HCT116 (cell line): ENCODE results near the gene GYPA. TPM values are rescaled to one million over a fixed set of nuclear protein-coding genes. Genes with fewer than 3 reads are reported as not detected.
"Not testable (repeated sequence)": the region's sequence is repeated elsewhere in the genome, so short reads cannot be mapped to it uniquely, and the experiment has no call there.

Source experiments
- ATAC-seq: fragments of 200-7000 bp; cut with Tn5 transposase; 2 replicates; pipeline ENCODE4 v1.9.1; 2020; ENCODE audit warnings: mild to moderate bottlenecking, moderate library complexity
- BruUV-seq: library from RNA; stranded (reverse); fragments of 400-500 nt; replicated peaks from 2 replicates; lab custom pipeline; 2021; lab: Mats Ljungman, UMichigan
- CTCF ChIA-PET: fragments of 300-600 bp; sonication (Branson Sonifier 250); formaldehyde crosslinking; loops from one replicate; lab custom pipeline; 2021; ENCODE audit warnings: antibody characterized with exemption; lab: Charles Lee
- POLR2A ChIA-PET: fragments of 300-600, 350-600 bp; sonication (Branson Sonifier 250); formaldehyde crosslinking; loops from one replicate; lab custom pipeline; 2021; ENCODE audit warnings: antibody characterized with exemption; lab: Charles Lee
- RAD21 ChIA-PET, 2 experiments: fragments of 300-600 bp; sonication (Branson Sonifier 250); formaldehyde crosslinking; loops; one replicate each; lab custom pipeline; 2023; ENCODE audit warnings: low total read pairs in 2 of 2; ENCODE audit not compliant: uncharacterized antibody in 2 of 2, unreplicated experiment in 2 of 2, low non-redundant PET in 1 of 2; lab: Charles Lee
- DNase-seq: peaks from one replicate; pipeline ENCODE4 v3.0.0-alpha.2; 2010; ENCODE audit warnings: low read depth, low spot score
- H2AFZ ChIP-seq: fragments of 200-600 bp; shearing (Covaris generic), sonication (generic); 2 replicates; pipeline ENCODE4 v1.6.1; 2017; ENCODE audit warnings: low read depth, mixed run types, mixed read lengths, antibody characterized with exemption, low read length; ENCODE audit not compliant: poor library complexity, severe bottlenecking
- H3K27ac ChIP-seq: 2 replicates; pipeline ENCODE4 v1.5.1; 2012; ENCODE audit warnings: low read depth, low read length
- H3K27me3 ChIP-seq: fragments of 200-600 bp; sonication (generic); 2 replicates; pipeline ENCODE4 v1.6.1; 2016; ENCODE audit warnings: mixed run types, low read length, mixed read lengths; ENCODE audit not compliant: insufficient read depth
- H3K36me3 ChIP-seq, 2 experiments: fragments of 200-500 bp in 1 of 2; fragments of 200-600 bp in 1 of 2; sonication (Bioruptor generic) in 1 of 2; sonication (generic) in 1 of 2; 2 replicates each; pipeline versions ENCODE4 v1.5.1 to v1.6.1; 2014 to 2016; ENCODE audit warnings: low read length in 2 of 2, inconsistent platforms in 1 of 2, mixed read lengths in 1 of 2, mixed run types in 1 of 2; ENCODE audit not compliant: insufficient read depth in 2 of 2, control insufficient read depth in 1 of 2
- H3K4me1 ChIP-seq, 2 experiments: fragments of 200-600 bp in 1 of 2; sonication (generic) in 1 of 2; 2 replicates each; pipeline versions ENCODE4 v1.5.1 to v1.6.1; 2012 to 2017; ENCODE audit warnings: low read length in 2 of 2, inconsistent platforms in 1 of 2, mild to moderate bottlenecking in 1 of 2, mixed read lengths in 1 of 2, mixed run types in 1 of 2, moderate library complexity in 1 of 2; ENCODE audit not compliant: insufficient read depth in 2 of 2, control insufficient read depth in 1 of 2
- H3K4me2 ChIP-seq: fragments of 200-600 bp; sonication (generic); 2 replicates; pipeline ENCODE4 v1.6.1; 2017; ENCODE audit warnings: mixed run types, low read length, mixed read lengths
- H3K4me3 ChIP-seq, 2 experiments: fragments of 200-600 bp in 1 of 2; sonication (generic) in 1 of 2; replicated peaks in 1 of 2; 2 replicates each; pipeline ENCODE4 v1.5.1; 2011 to 2016; ENCODE audit warnings: low read length in 2 of 2, control low read depth in 1 of 2, low read depth in 1 of 2, mild to moderate bottlenecking in 1 of 2, mixed read lengths in 1 of 2, mixed run types in 1 of 2
- H3K79me2 ChIP-seq: fragments of 200-600 bp; sonication (generic); 2 replicates; pipeline ENCODE4 v1.6.1; 2017; ENCODE audit warnings: mild to moderate bottlenecking, mixed run types, low read length, moderate library complexity, mixed read lengths; ENCODE audit not compliant: insufficient read depth
- H3K9ac ChIP-seq: fragments of 200-600 bp; sonication (generic); 2 replicates; pipeline ENCODE4 v1.6.1; 2016; ENCODE audit warnings: low read length, mixed read lengths
- H3K9me2 ChIP-seq: fragments of 200-600 bp; sonication (generic), shearing (Covaris generic); 2 replicates; pipeline ENCODE4 v1.6.1; 2017; ENCODE audit warnings: mixed run types, mild to moderate bottlenecking, moderate library complexity; ENCODE audit not compliant: insufficient read depth
- H3K9me3 ChIP-seq, 2 experiments: fragments of 200-500 bp in 1 of 2; fragments of 200-600 bp in 1 of 2; sonication (Bioruptor generic) in 1 of 2; sonication (generic) in 1 of 2; 2 replicates each; pipeline ENCODE4 v1.6.1; 2014 to 2017; ENCODE audit warnings: low read length in 2 of 2, mixed read lengths in 2 of 2, inconsistent platforms in 1 of 2, low read depth in 1 of 2, mild to moderate bottlenecking in 1 of 2, mixed run types in 1 of 2, moderate library complexity in 1 of 2; ENCODE audit not compliant: control insufficient read depth in 1 of 2, insufficient read depth in 1 of 2
- H4K20me1 ChIP-seq: fragments of 200-600 bp; sonication (generic), shearing (Covaris generic); 2 replicates; pipeline ENCODE4 v1.6.1; 2017; ENCODE audit warnings: mixed run types, mild to moderate bottlenecking, moderate library complexity; ENCODE audit not compliant: insufficient read depth
- CBX3 ChIP-seq: IDR thresholded peaks from 2 replicates; pipeline ENCODE4 v1.6.1; 2012; ENCODE audit warnings: low read depth
- EZH2phosphoT487 ChIP-seq: fragments of 200-600 bp; IDR thresholded peaks from 2 replicates; pipeline ENCODE4 v1.6.1; 2018; ENCODE audit warnings: antibody characterized with exemption, borderline replicate concordance
- POLR2A ChIP-seq: IDR thresholded peaks from 2 replicates; pipeline ENCODE4 v1.7.0; 2011; ENCODE audit warnings: borderline replicate concordance; ENCODE audit not compliant: insufficient read depth, insufficient read length; ENCODE audit errors: extremely low read depth
- SP1 ChIP-seq: IDR thresholded peaks from 2 replicates; pipeline ENCODE4 v1.6.1; 2012; ENCODE audit warnings: low read depth
- intact Hi-C: fragments of 100-400 bp; cut with micrococcal nuclease; formaldehyde crosslinking; loops from 2 replicates; pipeline ENCODE4 v1.10.0; 2022
- total RNA-seq: library from RNA; stranded (reverse); gene quantifications from one replicate; pipeline ENCODE4 v1.2.1, GENCODE V29; 2021; ENCODE audit not compliant: unreplicated experiment
- TF ChIP-seq, protein P1 (sequence below): IDR thresholded peaks from 2 replicates; pipeline ENCODE4 v1.6.1; 2011; ENCODE audit warnings: mild to moderate bottlenecking, low read length, moderate library complexity; ENCODE audit not compliant: insufficient replicate concordance; ENCODE audit errors: extremely low read depth
- TF ChIP-seq, protein P2 (sequence below), 3 experiments: fragments of 200-600 bp in 1 of 3; sonication (generic) in 1 of 3; IDR thresholded peaks in 2 of 3; conservative IDR thresholded peaks in 1 of 3; 2 replicates each; pipeline ENCODE4 v1.5.1; 2012 to 2017; ENCODE audit warnings: low read depth in 2 of 3, low read length in 2 of 3, antibody characterized with exemption in 1 of 3, borderline replicate concordance in 1 of 3, control low read depth in 1 of 3, mild to moderate bottlenecking in 1 of 3, mixed read lengths in 1 of 3, mixed run types in 1 of 3, moderate library complexity in 1 of 3; ENCODE audit not compliant: insufficient read depth in 1 of 3

The GYPA gene
- total RNA-seq, 1 experiment from 2014 or later = not detected

DNA sequence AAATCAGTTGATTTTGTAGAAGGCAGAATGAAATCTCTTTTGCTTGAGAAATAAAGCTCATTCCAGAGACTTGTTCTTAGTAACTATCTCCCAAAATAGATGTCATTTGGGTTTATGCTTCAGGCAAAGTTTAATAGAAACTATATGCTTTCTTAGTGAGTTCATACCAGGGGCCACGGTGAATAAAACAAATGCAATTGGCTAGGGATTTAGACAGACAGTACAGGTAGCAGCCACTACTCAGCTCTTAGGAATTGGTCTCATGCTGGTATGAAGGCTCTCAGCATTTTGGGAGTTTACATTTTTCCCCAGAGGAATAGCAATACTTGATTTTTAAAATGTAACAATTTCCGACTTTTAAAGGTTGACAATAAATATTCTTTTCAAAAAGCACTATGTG, 27.0 kb downstream of the GYPA start:
- Histone ChIP-seq H3K9ac (no peak overlapping the region), H3K36me3 (no peaks in the 10 kb centered on the region), H3K27ac (no peak overlapping the region), H3K9me3 (no peaks in the 10 kb centered on the region), H3K4me3 (no peak overlapping the region), H4K20me1 (no peaks in the 10 kb centered on the region)
- POLR2A ChIA-PET = no interaction called here
- no TSS peak for BruUV-seq
- TF ChIP-seq, protein P1, sequence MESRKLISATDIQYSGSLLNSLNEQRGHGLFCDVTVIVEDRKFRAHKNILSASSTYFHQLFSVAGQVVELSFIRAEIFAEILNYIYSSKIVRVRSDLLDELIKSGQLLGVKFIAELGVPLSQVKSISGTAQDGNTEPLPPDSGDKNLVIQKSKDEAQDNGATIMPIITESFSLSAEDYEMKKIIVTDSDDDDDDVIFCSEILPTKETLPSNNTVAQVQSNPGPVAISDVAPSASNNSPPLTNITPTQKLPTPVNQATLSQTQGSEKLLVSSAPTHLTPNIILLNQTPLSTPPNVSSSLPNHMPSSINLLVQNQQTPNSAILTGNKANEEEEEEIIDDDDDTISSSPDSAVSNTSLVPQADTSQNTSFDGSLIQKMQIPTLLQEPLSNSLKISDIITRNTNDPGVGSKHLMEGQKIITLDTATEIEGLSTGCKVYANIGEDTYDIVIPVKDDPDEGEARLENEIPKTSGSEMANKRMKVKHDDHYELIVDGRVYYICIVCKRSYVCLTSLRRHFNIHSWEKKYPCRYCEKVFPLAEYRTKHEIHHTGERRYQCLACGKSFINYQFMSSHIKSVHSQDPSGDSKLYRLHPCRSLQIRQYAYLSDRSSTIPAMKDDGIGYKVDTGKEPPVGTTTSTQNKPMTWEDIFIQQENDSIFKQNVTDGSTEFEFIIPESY = no peak
- TF ChIP-seq EZH2phosphoT487 (no peak), SP1 (no peak)
- TF ChIP-seq, all 23 proteins: peak for 0
- no peak overlapping the region for H3K4me2 ChIP-seq
- no peak for DNase-seq
- no peaks in the 10 kb centered on the region for H3K9me2 ChIP-seq
- ATAC-seq = no peak
- CTCF ChIA-PET = no interaction called here
- H2AFZ ChIP-seq = no peak overlapping the region
- intact Hi-C loops = no loop called here
- no peaks in the 10 kb centered on the region for H3K79me2 ChIP-seq
- peaks cover 4% of the 10 kb centered on the region; the same call in 1 of the 2 replicates for H3K27me3 ChIP-seq
- RAD21 ChIA-PET = no interaction called here
- no peaks in the 10 kb centered on the region for H3K4me1 ChIP-seq

DNA sequence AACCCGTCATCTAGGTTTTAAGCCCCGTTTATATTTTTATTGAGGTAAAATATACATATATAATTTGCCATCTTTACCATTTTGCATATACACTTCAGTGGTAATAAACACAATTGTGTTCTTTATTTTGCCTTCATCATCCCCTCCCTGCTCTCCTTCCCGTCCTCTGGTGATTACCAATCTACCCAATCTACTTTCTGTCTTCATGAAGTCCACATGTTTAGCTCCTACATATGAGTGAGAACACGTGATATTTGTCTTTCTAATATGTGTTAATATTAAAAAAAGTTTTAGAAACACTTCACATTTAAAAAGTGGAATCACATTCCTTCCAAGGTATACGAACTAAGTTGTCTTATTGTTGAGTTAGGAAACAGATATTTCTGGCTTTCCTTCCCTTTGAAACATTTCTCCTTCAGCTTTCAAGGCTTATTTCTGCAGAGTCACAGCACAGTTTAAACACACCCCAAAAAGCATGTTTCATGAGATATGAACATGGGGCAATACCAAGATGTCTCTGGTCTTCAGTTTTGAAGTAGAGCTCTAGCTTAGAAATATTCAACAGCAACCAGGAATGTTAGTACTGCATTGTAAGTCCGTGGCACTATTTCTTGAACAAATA, 35.9 kb downstream of the GYPA start:
- TF ChIP-seq CBX3 (no peak), POLR2A (no peak)
- TF ChIP-seq, protein P2, sequence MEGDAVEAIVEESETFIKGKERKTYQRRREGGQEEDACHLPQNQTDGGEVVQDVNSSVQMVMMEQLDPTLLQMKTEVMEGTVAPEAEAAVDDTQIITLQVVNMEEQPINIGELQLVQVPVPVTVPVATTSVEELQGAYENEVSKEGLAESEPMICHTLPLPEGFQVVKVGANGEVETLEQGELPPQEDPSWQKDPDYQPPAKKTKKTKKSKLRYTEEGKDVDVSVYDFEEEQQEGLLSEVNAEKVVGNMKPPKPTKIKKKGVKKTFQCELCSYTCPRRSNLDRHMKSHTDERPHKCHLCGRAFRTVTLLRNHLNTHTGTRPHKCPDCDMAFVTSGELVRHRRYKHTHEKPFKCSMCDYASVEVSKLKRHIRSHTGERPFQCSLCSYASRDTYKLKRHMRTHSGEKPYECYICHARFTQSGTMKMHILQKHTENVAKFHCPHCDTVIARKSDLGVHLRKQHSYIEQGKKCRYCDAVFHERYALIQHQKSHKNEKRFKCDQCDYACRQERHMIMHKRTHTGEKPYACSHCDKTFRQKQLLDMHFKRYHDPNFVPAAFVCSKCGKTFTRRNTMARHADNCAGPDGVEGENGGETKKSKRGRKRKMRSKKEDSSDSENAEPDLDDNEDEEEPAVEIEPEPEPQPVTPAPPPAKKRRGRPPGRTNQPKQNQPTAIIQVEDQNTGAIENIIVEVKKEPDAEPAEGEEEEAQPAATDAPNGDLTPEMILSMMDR (IDR thresholded peaks at IDR 0.05 in 2 of 3, conservative IDR thresholded peaks at IDR 0.05 in 1 of 3; ENCODE audit: borderline replicate concordance in 1 of 3, insufficient read depth in 1 of 3, low read depth in 2 of 3, low read length in 2 of 3) = no peak
- ATAC-seq (no peak), DNase-seq (no peak)
- intact Hi-C loops = no loop called here
- H3K9ac ChIP-seq = no peak overlapping the region
- no peak overlapping the region for H2AFZ ChIP-seq
- no peaks in the 10 kb centered on the region for H3K9me3 ChIP-seq
- H4K20me1 ChIP-seq = no peaks in the 10 kb centered on the region
- no peaks in the 10 kb centered on the region for H3K9me2 ChIP-seq
- BruUV-seq = no TSS peak
- H3K4me3 ChIP-seq = no peak overlapping the region
- H3K4me1 ChIP-seq = no peaks in the 10 kb centered on the region
- no peaks in the 10 kb centered on the region for H3K27me3 ChIP-seq
- CTCF ChIA-PET = no interaction called here
- H3K36me3 ChIP-seq = no peaks in the 10 kb centered on the region
- H3K79me2 ChIP-seq = no peaks in the 10 kb centered on the region
- no peak overlapping the region for H3K27ac ChIP-seq
- RAD21 ChIA-PET = no interaction called here
- no peak overlapping the region for H3K4me2 ChIP-seq
- POLR2A ChIA-PET = no interaction called here

DNA sequence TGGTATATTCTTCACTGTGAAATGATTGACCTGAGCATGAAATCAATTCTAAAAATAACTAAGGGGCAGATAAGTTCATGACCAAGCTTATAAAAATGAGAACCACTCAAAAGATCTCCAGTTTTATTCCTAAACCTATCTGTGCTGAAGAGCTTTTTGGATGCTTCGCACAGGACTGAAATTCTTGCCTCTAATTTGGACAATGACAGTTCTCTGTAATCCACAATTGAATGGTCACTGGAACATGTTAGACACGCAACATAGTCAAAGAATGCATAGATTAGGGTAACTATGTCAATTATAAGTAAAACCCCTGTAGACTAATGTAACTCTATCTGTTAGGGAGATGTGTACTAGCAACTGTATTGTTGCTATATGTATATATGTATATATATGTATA, 42.7 kb downstream of the GYPA start:
- H3K27me3 ChIP-seq, ATAC-seq, intact Hi-C loops, H3K9me3 ChIP-seq, H2AFZ ChIP-seq, DNase-seq, H3K79me2 ChIP-seq, H3K9me2 ChIP-seq, BruUV-seq, H3K4me3 ChIP-seq, CTCF ChIA-PET, H3K4me2 ChIP-seq, H3K36me3 ChIP-seq, H3K4me1 ChIP-seq, POLR2A ChIA-PET, H3K9ac ChIP-seq, H4K20me1 ChIP-seq, RAD21 ChIA-PET, H3K27ac ChIP-seq: not testable (repeated sequence)
